AG09319 (cell line): Measurements from ENCODE around the gene NDUFA5.
A peak's percentile ranks its signal among the peaks of the same experiment; 100 is the strongest.

ENCODE experiments used
- DNase-seq: peaks from one replicate; pipeline ENCODE4 v3.0.0-alpha.2; 2010; ENCODE audit warnings: low read depth; ENCODE audit errors: extremely low read depth
- TF ChIP-seq, protein P1 (sequence below): IDR thresholded peaks from 2 replicates; pipeline ENCODE4 v1.5.1; 2011; ENCODE audit warnings: low read depth, mild to moderate bottlenecking, inconsistent platforms, low read length, moderate library complexity

Gene NDUFA5

DNA sequence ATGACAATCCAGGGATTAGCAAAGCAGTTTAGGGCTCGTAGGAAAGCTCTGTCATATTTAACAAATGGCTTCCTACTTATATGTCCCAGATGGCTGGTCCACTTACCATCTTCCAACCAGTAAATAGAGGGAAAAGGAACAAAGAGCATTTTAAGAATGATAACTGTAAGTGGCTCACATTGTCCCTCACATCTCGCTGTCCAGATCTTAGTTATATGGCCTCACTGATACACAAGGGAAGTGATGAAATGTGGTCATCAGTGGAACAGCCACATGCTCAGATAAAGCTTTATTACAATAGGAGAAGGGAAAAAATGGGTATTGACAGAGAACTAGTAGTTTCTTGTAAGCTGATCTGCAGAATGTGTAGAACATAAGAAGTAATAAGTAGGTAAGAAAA is 59.0 kb downstream of the NDUFA5 start:
- TF ChIP-seq, protein P1, sequence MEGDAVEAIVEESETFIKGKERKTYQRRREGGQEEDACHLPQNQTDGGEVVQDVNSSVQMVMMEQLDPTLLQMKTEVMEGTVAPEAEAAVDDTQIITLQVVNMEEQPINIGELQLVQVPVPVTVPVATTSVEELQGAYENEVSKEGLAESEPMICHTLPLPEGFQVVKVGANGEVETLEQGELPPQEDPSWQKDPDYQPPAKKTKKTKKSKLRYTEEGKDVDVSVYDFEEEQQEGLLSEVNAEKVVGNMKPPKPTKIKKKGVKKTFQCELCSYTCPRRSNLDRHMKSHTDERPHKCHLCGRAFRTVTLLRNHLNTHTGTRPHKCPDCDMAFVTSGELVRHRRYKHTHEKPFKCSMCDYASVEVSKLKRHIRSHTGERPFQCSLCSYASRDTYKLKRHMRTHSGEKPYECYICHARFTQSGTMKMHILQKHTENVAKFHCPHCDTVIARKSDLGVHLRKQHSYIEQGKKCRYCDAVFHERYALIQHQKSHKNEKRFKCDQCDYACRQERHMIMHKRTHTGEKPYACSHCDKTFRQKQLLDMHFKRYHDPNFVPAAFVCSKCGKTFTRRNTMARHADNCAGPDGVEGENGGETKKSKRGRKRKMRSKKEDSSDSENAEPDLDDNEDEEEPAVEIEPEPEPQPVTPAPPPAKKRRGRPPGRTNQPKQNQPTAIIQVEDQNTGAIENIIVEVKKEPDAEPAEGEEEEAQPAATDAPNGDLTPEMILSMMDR: no peak
- DNase-seq: no peak

DNA sequence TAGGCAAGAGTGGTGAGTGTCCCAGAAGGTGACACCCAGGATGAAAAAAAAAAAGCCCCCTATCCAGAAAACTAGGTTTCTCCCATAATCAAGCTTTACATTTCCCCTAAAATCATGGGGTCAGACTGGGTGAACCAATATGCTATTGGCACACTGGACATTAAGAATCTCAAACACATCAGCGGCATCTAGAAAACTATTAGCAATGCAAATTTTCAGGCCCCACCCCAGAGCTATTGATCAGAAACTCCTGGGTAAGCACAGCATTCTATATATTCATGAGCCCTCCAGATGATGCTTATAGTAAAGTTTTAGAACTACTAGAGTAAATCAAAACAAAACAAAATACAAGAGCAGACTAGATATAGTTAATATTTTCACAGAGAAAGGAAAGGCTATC is 59.6 kb downstream of the NDUFA5 start:
- no peak for DNase-seq
- TF ChIP-seq, protein P1: no peak

DNA sequence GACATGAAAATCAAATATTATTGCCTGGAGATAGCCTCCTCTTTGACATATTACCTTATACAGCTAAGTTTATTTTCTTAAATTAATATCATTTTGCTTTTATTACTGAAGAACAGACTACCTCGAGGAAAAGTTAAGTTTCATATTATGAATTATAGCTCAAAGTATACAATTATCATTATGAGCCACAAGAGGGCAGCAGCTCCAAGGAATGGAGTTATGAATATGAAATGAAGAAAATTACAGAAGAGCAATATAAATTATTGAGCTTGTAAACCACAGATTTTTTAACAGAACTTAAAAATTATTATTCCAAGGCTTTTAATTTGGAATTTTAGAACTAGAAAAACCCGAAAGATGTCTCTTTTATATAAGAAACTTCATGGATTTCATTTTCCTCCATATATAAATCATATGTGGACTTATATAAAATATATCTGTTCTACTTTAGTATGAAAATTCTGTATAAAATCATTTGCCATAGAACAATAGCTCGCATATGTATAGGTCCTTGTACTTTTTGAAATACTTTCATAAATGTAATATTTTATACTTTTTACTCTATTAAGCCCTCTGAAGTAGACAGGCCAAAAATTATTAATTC is 63.3 kb downstream of the NDUFA5 start:
- DNase-seq: no peak
- TF ChIP-seq, protein P1: peak; percentile 64

DNA sequence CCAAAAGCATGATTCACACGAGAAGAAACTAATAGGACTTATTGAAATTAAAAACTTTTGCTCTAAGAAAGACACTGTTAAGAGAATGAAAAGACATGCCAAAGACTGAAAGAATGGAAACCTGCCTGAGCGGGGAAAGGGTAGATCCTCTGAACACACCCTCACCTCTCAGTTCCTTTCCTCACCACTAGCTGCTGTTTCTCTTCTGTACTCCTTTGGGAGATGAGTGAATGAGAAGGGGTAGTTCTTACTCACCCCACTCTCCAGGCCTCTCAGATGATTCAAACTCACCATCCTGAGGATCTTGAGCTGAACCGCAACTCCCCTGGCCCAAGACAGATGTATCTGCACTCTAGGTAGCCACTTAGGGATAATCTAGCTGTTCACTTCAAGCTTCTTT is 65.1 kb downstream of the NDUFA5 start:
- DNase-seq: no peak
- TF ChIP-seq, protein P1: no peak
